RKO (cell line): ENCODE results near the gene NDUFV2.
A peak's percentile ranks its signal among the peaks of the same experiment; 100 is the strongest.
"Not testable (repeated sequence)": the region's sequence is repeated elsewhere in the genome, so short reads cannot be mapped to it uniquely, and the experiment has no call there.

Experiments
- DNase-seq: peaks from one replicate; pipeline ENCODE4 v3.0.0-alpha.2; 2016; ENCODE audit warnings: low spot score

NDUFV2 gene

DNA sequence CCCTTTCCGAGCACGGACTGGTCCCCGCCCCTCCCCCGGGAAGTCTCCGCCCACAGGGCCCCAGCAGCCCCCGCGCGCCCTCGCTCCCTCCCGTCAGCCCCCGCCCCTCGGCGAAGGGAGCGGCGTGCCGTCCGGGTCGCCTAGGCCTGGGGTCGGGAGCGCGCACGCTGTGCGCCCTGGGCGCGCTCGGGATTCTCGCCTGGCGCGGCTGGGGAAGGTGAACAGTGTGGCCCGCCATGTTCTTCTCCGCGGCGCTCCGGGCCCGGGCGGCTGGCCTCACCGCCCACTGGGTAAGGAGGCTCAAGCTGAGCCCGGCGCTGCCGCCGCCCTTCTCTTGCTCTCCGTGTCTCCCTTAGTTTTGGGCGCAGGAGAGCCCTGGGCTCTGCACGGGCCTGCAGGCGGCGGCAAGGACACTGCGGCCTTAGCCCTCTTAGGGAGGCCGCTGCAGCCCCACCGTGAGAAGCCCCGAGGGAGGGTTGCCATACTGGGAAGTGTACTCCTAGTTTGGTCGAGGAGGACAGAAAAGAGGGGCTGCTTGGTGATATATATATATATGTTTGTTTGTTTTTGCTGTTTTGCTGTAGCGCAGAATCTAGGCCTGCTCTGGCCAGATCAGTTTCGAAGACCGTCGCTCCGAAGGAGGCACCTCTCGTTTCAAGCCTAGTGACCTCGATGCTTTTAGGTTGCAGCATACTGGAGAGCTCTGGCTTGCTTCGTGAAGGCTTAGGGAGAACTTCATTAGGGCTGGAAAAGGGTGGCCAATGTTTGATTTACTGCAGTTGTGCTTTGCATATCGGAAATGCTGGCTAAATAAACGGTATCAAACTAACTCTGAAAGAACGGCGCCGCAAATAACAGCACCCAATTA is at the start of gene NDUFV2:
TSS of gene NDUFV2 (plus strand) at position 192 of the 868 bp plus-strand sequence. CDS start at position 237, 45 bp downstream.
- DNase-seq, result peak; percentile 91

- DNase-seq, result no peak
Measured at GRCh38 chr18:9053814-9054213, 48.7 kb upstream of the NDUFV2 start.

GRCh38 chr18:9055185-9055584 is 47.3 kb upstream of the NDUFV2 start:
- peak; percentile 86 for DNase-seq

- no peak for DNase-seq
Measured at GRCh38 chr18:9055626-9056025, 46.9 kb upstream of the NDUFV2 start.

- no peak for DNase-seq
Measured at GRCh38 chr18:9057646-9058045, 44.9 kb upstream of the NDUFV2 start.

- DNase-seq, result no peak
Measured at GRCh38 chr18:9058406-9058805, 44.1 kb upstream of the NDUFV2 start.

- DNase-seq, result no peak
Measured at GRCh38 chr18:9062418-9062751, 40.1 kb upstream of the NDUFV2 start.

GRCh38 chr18:9065864-9066263 is 36.6 kb upstream of the NDUFV2 start:
- DNase-seq, result no peak

DNA sequence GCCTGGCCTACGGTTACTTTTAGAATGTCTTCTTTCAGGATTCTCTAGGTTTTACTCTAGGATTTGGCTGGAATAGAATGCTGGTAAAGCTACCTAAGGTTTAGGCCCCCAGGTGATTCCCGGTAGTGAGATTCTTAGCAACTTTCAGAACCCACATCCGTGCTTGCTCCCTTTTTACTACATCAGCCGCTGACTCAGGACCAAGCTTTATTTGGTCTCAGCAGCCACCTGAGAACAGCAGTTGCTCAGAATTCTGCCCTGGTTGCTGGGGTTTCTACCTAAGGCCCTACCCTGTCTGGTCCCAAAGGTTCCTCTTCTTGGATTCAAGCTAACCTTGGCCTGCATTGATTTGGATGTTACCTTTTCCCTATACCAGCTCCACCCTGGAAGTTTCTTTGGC is 36.1 kb upstream of the NDUFV2 start:
- DNase-seq, result no peak

GRCh38 chr18:9066817-9067306 is 35.6 kb upstream of the NDUFV2 start:
- DNase-seq, result no peak

GRCh38 chr18:9067823-9068222 is 34.7 kb upstream of the NDUFV2 start:
- DNase-seq, result no peak

- no peak for DNase-seq
Measured at GRCh38 chr18:9068346-9068745, 34.2 kb upstream of the NDUFV2 start.

GRCh38 chr18:9069601-9070000 is 32.9 kb upstream of the NDUFV2 start:
- DNase-seq, result no peak

DNA sequence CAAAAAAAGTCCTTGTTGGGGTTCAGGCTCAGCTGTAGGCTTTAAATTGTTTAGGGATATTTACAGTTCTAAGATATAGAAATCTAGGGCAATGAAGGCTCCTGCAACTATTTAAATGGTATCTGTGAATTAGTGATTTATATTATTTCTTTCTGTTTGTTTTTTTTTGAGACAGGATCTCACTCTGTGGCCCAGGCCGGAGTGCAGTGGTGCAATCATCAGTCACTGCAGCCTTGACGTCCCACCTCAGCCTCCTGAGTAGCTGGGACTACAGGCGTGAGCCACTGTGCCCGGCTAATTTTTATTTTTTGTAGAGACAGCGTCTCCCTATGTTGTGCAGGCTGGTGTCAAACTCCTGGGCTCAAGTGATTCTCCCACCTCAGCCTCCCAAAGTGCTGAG is 32.3 kb upstream of the NDUFV2 start:
- no peak for DNase-seq

- no peak for DNase-seq
Measured at GRCh38 chr18:9079818-9080528, 22.5 kb upstream of the NDUFV2 start.

- DNase-seq, result no peak
Measured at GRCh38 chr18:9081940-9082339, 20.6 kb upstream of the NDUFV2 start.

GRCh38 chr18:9082711-9083510 is 19.6 kb upstream of the NDUFV2 start:
- DNase-seq, result no peak

DNA sequence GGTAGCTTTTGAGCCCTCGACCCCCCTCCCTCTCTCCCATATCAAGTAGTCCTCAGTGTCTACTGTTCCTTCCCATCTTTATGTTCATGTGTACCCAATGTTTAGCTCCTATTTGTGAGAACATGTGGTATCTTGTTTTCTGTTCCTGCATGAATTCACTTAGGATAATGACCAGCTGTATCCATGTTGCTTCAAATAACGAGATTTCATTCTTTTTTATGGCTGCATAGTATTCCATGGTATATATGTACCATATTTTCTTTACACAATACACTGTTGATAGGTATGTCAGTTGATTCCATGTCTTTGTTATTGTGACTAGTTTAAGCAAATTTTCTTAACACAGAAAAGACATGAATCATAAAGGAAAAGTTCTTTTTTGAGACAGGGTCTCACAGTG is 16.5 kb upstream of the NDUFV2 start:
- no peak for DNase-seq

GRCh38 chr18:9086624-9087023 is 15.9 kb upstream of the NDUFV2 start:
- DNase-seq, result no peak

DNA sequence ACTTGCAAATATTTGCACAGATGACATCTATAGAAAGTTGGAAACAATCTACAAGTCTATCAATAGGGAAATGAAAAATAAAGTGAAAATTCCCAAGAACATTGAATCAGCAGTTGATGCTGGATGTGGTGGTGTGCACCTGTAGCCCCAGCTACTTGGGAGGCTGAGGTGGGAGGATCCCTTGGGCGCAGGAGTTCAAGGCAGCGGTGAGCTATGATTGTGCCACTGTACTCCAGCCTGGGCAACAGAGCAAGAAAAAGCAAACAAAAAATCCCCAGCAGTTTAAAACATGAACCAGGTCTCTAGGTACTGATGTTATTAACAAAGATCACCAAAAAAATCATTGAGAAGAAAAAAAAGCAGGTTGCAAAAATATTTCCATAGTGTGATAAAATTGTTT is 15.4 kb upstream of the NDUFV2 start:
- no peak for DNase-seq

- DNase-seq, result no peak
Measured at GRCh38 chr18:9088252-9088651, 14.2 kb upstream of the NDUFV2 start.

DNA sequence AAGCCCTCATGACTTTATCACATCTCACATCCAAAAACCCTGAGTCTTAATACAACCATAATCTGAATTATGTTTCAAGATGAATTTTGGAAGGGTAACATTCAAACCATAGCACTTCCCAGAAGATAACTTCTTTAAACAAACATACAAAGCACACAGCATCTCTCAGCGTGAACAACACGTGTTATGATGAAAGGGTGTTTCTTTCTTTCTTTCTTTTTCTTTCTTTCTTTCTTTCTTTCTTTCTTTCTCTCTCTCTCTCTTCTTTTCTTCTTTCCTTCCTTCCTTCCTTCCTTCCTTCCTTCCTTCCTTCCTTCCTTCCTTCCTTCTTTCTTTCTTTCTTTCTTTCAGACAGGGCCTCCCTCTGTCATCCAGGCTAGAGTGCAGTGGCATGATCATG is 13.8 kb upstream of the NDUFV2 start:
- DNase-seq, result not testable (repeated sequence)

- DNase-seq, result no peak
Measured at GRCh38 chr18:9090578-9090977, 11.9 kb upstream of the NDUFV2 start.
